Measurements from ENCODE around the gene BMP6. TPM values are rescaled to one million over a fixed set of nuclear protein-coding genes. Genes with fewer than 3 reads are reported as not detected.

BMP6 gene
- total RNA-seq, 1 experiment from 2014 or later: 0.15 TPM

DNA sequence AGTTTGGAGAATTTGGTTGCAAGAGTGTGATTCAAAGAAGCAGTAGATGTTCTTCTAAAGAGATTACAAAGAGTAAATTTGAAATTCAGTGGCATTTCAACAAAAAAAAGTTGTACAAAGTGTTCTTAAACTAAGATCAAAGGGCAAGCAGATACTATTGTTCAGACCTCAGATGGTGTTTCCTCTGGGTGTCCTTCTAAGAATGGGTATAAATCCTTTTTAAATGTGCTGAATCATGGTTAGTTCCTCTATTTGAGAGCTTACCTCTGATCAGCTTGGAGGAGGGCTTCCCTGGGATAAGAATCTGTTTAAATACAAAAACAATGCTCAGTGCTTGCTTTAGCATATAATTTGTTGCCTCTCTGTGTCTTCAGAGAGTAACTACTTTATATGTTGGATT, 6.3 kb downstream of the BMP6 start:
- ATAC-seq (no peak), DNase-seq (no peak)
- intact Hi-C loops (cut with micrococcal nuclease): loop anchor here (5.0 kb wide), 1 partner anchor 35 kb away; no protein-coding TSS in a partner anchor
- Histone ChIP-seq H3K27me3 (ENCODE audit: low read length) (peaks cover 13% of the 10 kb centered on the region), H3K4me1 (ENCODE audit: insufficient read depth, low read length) (peaks cover 46% of the 10 kb centered on the region), H3K4me2 (ENCODE audit: low read length) (no peak overlapping the region), H3K9ac (ENCODE audit: low read length) (no peak overlapping the region), H3K9me2 (replicated peaks; ENCODE audit: low read length) (no peaks in the 10 kb centered on the region), H3K79me2 (ENCODE audit: low read length) (no peaks in the 10 kb centered on the region), H4K20me1 (ENCODE audit: low read length) (no peaks in the 10 kb centered on the region), H3K9me3 (ENCODE audit: low read length) (no peaks in the 10 kb centered on the region), H3K27ac (ENCODE audit: low read length) (no peak overlapping the region), H3F3A (ENCODE audit: low read length, unreplicated experiment) (peaks cover 5% of the 10 kb centered on the region), H2AFZ (ENCODE audit: low read length) (no peak overlapping the region), H3K36me3 (ENCODE audit: low read depth, low read length) (no peaks in the 10 kb centered on the region), H3K4me3 (ENCODE audit: low read length) (no peak overlapping the region)
- CTCF ChIA-PET: no interaction called here
- POLR2A ChIA-PET (ENCODE audit: unreplicated experiment): no interaction called here
- TF ChIP-seq, protein P1, sequence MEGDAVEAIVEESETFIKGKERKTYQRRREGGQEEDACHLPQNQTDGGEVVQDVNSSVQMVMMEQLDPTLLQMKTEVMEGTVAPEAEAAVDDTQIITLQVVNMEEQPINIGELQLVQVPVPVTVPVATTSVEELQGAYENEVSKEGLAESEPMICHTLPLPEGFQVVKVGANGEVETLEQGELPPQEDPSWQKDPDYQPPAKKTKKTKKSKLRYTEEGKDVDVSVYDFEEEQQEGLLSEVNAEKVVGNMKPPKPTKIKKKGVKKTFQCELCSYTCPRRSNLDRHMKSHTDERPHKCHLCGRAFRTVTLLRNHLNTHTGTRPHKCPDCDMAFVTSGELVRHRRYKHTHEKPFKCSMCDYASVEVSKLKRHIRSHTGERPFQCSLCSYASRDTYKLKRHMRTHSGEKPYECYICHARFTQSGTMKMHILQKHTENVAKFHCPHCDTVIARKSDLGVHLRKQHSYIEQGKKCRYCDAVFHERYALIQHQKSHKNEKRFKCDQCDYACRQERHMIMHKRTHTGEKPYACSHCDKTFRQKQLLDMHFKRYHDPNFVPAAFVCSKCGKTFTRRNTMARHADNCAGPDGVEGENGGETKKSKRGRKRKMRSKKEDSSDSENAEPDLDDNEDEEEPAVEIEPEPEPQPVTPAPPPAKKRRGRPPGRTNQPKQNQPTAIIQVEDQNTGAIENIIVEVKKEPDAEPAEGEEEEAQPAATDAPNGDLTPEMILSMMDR (conservative IDR thresholded peaks at IDR 0.05; ENCODE audit: low read depth, low read length): no peak
- TF ChIP-seq EZH2 (IDR thresholded peaks at IDR 0.05; ENCODE audit: low read length, unreplicated experiment): no peak
- no peak for TF ChIP-seq EZH2phosphoT487 (IDR thresholded peaks at IDR 0.05; ENCODE audit: borderline replicate concordance, low read length)
- no TSS peak for BruUV-seq (replicated peaks)

DNA sequence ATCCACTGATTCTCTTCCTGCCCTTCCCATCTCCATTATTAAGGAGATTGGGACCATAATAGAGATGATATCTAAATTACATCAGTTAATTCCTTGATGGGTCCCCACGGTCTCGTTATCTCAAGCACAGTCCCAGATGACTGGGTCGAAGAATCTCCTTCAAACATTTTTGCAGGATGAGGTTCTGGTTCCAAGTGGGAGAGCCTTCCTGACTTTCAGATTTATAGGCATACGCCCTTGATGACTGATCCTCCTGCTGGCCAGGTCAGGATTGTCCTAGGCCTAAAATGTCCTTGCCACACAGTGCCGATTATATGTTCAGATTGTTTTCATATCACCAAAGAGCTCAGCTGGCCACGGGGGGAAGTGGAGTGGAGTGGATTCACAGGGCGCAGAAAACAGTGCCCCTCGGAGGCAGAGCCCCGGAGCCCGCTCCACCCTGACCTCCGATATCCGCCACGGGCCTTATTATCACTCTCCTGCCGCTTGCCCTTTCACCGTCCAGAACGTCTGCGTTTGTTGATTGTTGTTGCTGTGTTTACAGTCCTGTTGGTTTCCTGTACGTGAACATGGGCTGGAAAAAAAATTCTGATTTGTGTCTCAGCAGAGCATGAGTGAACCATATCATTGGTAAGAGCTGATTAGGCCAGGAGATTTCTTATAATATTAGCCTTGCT, 8.9 kb downstream of the BMP6 start:
- intact Hi-C loops (cut with micrococcal nuclease): loop anchor here (5.0 kb wide), 1 partner anchor 32 kb away; no protein-coding TSS in a partner anchor
- Histone ChIP-seq H3K4me2 (ENCODE audit: low read length) (no peak overlapping the region), H3K9ac (ENCODE audit: low read length) (no peak overlapping the region), H3K4me3 (ENCODE audit: low read length) (no peak overlapping the region), H2AFZ (ENCODE audit: low read length) (no peak overlapping the region), H3K27me3 (ENCODE audit: low read length) (no peaks in the 10 kb centered on the region), H3K9me2 (replicated peaks; ENCODE audit: low read length) (no peaks in the 10 kb centered on the region), H3K9me3 (ENCODE audit: low read length) (no peaks in the 10 kb centered on the region), H3K27ac (ENCODE audit: low read length) (no peak overlapping the region), H3K36me3 (ENCODE audit: low read depth, low read length) (no peaks in the 10 kb centered on the region), H4K20me1 (ENCODE audit: low read length) (no peaks in the 10 kb centered on the region), H3K79me2 (ENCODE audit: low read length) (no peaks in the 10 kb centered on the region), H3F3A (ENCODE audit: low read length, unreplicated experiment) (peaks cover 5% of the 10 kb centered on the region), H3K4me1 (ENCODE audit: insufficient read depth, low read length) (peaks cover 25% of the 10 kb centered on the region)
- no peak for TF ChIP-seq EZH2phosphoT487 (IDR thresholded peaks at IDR 0.05; ENCODE audit: borderline replicate concordance, low read length)
- TF ChIP-seq EZH2 (IDR thresholded peaks at IDR 0.05; ENCODE audit: low read length, unreplicated experiment): no peak
- TF ChIP-seq, protein P1 (conservative IDR thresholded peaks at IDR 0.05; ENCODE audit: low read depth, low read length): no peak
- no TSS peak for BruUV-seq (replicated peaks)
- DNase-seq (no peak), ATAC-seq (no peak)
- POLR2A ChIA-PET (ENCODE audit: unreplicated experiment): no interaction called here
- CTCF ChIA-PET: no interaction called here

- H3K4me3 ChIP-seq (ENCODE audit: low read length): no peak overlapping the region
- H3K4me1 ChIP-seq (ENCODE audit: insufficient read depth, low read length): peaks cover 5% of the 10 kb centered on the region
- POLR2A ChIA-PET (ENCODE audit: unreplicated experiment): no interaction called here
- no peak for DNase-seq
- peaks cover 2% of the 10 kb centered on the region; the same call in 1 of the 2 replicates for H3K27me3 ChIP-seq (ENCODE audit: low read length)
- no peaks in the 10 kb centered on the region for H4K20me1 ChIP-seq (ENCODE audit: low read length)
- no peaks in the 10 kb centered on the region for H3K9me3 ChIP-seq (ENCODE audit: low read length)
- no peak overlapping the region for H2AFZ ChIP-seq (ENCODE audit: low read length)
- H3F3A ChIP-seq (ENCODE audit: low read length, unreplicated experiment): no peaks in the 10 kb centered on the region
- no peaks in the 10 kb centered on the region for H3K79me2 ChIP-seq (ENCODE audit: low read length)
- CTCF ChIA-PET: no interaction called here
- no peak for TF ChIP-seq EZH2 (IDR thresholded peaks at IDR 0.05; ENCODE audit: low read length, unreplicated experiment)
- TF ChIP-seq, protein P1 (conservative IDR thresholded peaks at IDR 0.05; ENCODE audit: low read depth, low read length): no peak
- no peak for TF ChIP-seq EZH2phosphoT487 (IDR thresholded peaks at IDR 0.05; ENCODE audit: borderline replicate concordance, low read length)
- no peaks in the 10 kb centered on the region for H3K9me2 ChIP-seq (replicated peaks; ENCODE audit: low read length)
- ATAC-seq: no peak
- H3K4me2 ChIP-seq (ENCODE audit: low read length): no peak overlapping the region
- intact Hi-C loops (cut with micrococcal nuclease): no loop called here
- no peak overlapping the region for H3K9ac ChIP-seq (ENCODE audit: low read length)
- no peaks in the 10 kb centered on the region for H3K36me3 ChIP-seq (ENCODE audit: low read depth, low read length)
- BruUV-seq (replicated peaks): no TSS peak
- H3K27ac ChIP-seq (ENCODE audit: low read length): no peak overlapping the region
Measured at GRCh38 chr6:7737106-7737505, 11.2 kb downstream of the BMP6 start.

Measured in PC-3 (cell line).